ENCODE measurements around the gene RPL7A. TPM values are rescaled to one million over a fixed set of nuclear protein-coding genes. Genes with fewer than 3 reads are reported as not detected.

Gene RPL7A
- total and polyA plus RNA-seq, 2 donors (not counting 3 experiments of a cell fraction or from before 2014, with no cell fraction given) = 2,112 to 2,329 TPM

GRCh38 chr9:133301253-133302230 is 46.5 kb upstream of the RPL7A start:
- no peaks in the 10 kb centered on the region for H3K9me3 ChIP-seq (replicated peaks; ENCODE audit: control insufficient read depth, insufficient read depth, low read length)
- H3K9ac ChIP-seq (replicated peaks; ENCODE audit: extremely low read depth, insufficient read depth, low read length) = no peak overlapping the region
- FAIRE-seq (no peak), DNase-seq (ENCODE audit: low read depth, low spot score) (no peak)
- TF ChIP-seq POLR2A (IDR thresholded peaks at IDR 0.05; ENCODE audit: low read depth, low read length) (no peak), FOS (IDR thresholded peaks at IDR 0.05; ENCODE audit: borderline replicate concordance, insufficient read depth, low read length) (no peak), MYC (IDR thresholded peaks at IDR 0.05; ENCODE audit: low read depth, low read length) (no peak), POLR2AphosphoS5 (IDR thresholded peaks at IDR 0.05; ENCODE audit: insufficient read depth, low read depth, low read length) (no peak), CTCF (IDR thresholded peaks at IDR 0.05; ENCODE audit: extremely low read depth in 1 of 2, insufficient read depth in 1 of 2, low read depth in 1 of 2, low read length in 2 of 2) (no peak), MAX (IDR thresholded peaks at IDR 0.05; ENCODE audit: insufficient read depth, insufficient read length) (no peak), JUN (IDR thresholded peaks at IDR 0.05; ENCODE audit: borderline replicate concordance, insufficient read depth, insufficient read length, low read depth) (no peak), EZH2 (IDR thresholded peaks at IDR 0.05; ENCODE audit: borderline replicate concordance, low read depth, low read length, severe bottlenecking) (no peak), GATA2 (IDR thresholded peaks at IDR 0.05; ENCODE audit: insufficient read depth, insufficient read length, low read depth, low read length) (no peak)
- dilution Hi-C loops (cut with MboI; ENCODE audit: extremely low pct_ligation_motif_present, low sequenced_read_pairs) (no loop called here), intact Hi-C loops (cut with micrococcal nuclease) (no loop called here)
- no peaks in the 10 kb centered on the region for H4K20me1 ChIP-seq (replicated peaks; ENCODE audit: control insufficient read depth, extremely low read depth, insufficient read depth, low read length)
- no peaks in the 10 kb centered on the region for H3K9me1 ChIP-seq (replicated peaks; ENCODE audit: control insufficient read depth, extremely low read depth, insufficient read depth, low read length)
- H3K36me3 ChIP-seq (ENCODE audit: control insufficient read depth in 2 of 2, extremely low read depth in 1 of 2, insufficient read depth in 2 of 2, low read length in 2 of 2) = no peaks in the 10 kb centered on the region
- BruUV-seq (replicated peaks) = no TSS peak
- ChIA-PET POLR2A (no interaction called here), CTCF (no interaction called here)
- peaks cover 0 to 2% of the 10 kb centered on the region in 2 experiments for H3K27me3 ChIP-seq (ENCODE audit: control insufficient read depth in 2 of 2, insufficient read depth in 2 of 2, low read length in 2 of 2)
- no peak overlapping the region for H3K4me2 ChIP-seq (ENCODE audit: insufficient read depth, low read length)
- no peaks in the 10 kb centered on the region for H3K79me2 ChIP-seq (ENCODE audit: control insufficient read depth, insufficient read depth, low read length)
- no peaks in the 10 kb centered on the region for H3K4me1 ChIP-seq (ENCODE audit: control insufficient read depth, extremely low read depth, insufficient read depth, low read length)
- H3K4me3 ChIP-seq (replicated peaks in 1 of 3; ENCODE audit: insufficient read depth in 1 of 3, low read depth in 1 of 3, low read length in 3 of 3) = no peak overlapping the region
- no peak overlapping the region for H3K27ac ChIP-seq (ENCODE audit: insufficient read depth, low read depth, low read length)
- no peak overlapping the region for H2AFZ ChIP-seq (ENCODE audit: low read depth, low read length)
